SK-N-SH (cell line): ENCODE data around the gene SYNGR4. TPM values are rescaled to one million over a fixed set of nuclear protein-coding genes. Genes with fewer than 3 reads are reported as not detected.
A peak's percentile ranks its signal among the peaks of the same experiment; 100 is the strongest.

Experiments used
- CTCF ChIA-PET: fragments of 300-600, 350-600 bp; formaldehyde crosslinking; extraction: SDS; loops from one replicate; lab custom pipeline; 2021; lab: Yijun Ruan, JAX
- POLR2A ChIA-PET: fragments of 350-600 bp; sonication (Branson Sonifier 250); formaldehyde crosslinking; extraction: SDS; loops from one replicate; lab custom pipeline; 2020; ENCODE audit warnings: antibody characterized with exemption, inconsistent platforms; lab: Yijun Ruan, JAX
- DNase-seq: peaks from one replicate; pipeline ENCODE4 v3.0.0; 2012
- H2AFZ ChIP-seq: fragments of 200-600 bp; sonication (generic); 2 replicates; pipeline ENCODE4 v1.8.1; 2016; ENCODE audit warnings: antibody characterized with exemption, mild to moderate bottlenecking, low read depth
- H3F3A ChIP-seq: fragments of 200-600 bp; sonication (generic); replicated peaks from 2 replicates; pipeline ENCODE3; 2016; ENCODE audit warnings: antibody characterized with exemption, mild to moderate bottlenecking; ENCODE audit not compliant: insufficient read depth
- H3K27ac ChIP-seq, 2 experiments: fragments of 200-500 bp in 1 of 2; fragments of 200-600 bp in 1 of 2; sonication (Bioruptor generic) in 1 of 2; sonication (generic), shearing (Covaris generic) in 1 of 2; 2 replicates each; pipeline versions ENCODE4 v1.5.1 to v1.6.1; 2014 to 2016; ENCODE audit warnings: low read depth in 2 of 2, inconsistent platforms in 1 of 2, low read length in 1 of 2, mild to moderate bottlenecking in 1 of 2, mixed read lengths in 1 of 2
- H3K27me3 ChIP-seq: fragments of 200-600 bp; sonication (generic), shearing (Covaris generic); 2 replicates; pipeline ENCODE4 v1.6.1; 2016; ENCODE audit warnings: mixed run types; ENCODE audit not compliant: insufficient read depth
- H3K36me3 ChIP-seq, 2 experiments: fragments of 200-500 bp in 1 of 2; fragments of 200-600 bp in 1 of 2; sonication (Bioruptor generic) in 1 of 2; sonication (generic) in 1 of 2; replicated peaks in 1 of 2; 2 replicates each; pipeline versions ENCODE3 to v1.5.1; 2014 to 2016; ENCODE audit warnings: low read length in 1 of 2, mild to moderate bottlenecking in 1 of 2; ENCODE audit not compliant: insufficient read depth in 2 of 2, control insufficient read depth in 1 of 2
- H3K4me1 ChIP-seq, 2 experiments: fragments of 200-500 bp in 1 of 2; fragments of 200-600 bp in 1 of 2; sonication (Bioruptor generic) in 1 of 2; sonication (generic), shearing (Covaris generic) in 1 of 2; 2 replicates each; pipeline versions ENCODE4 v1.5.1 to v1.6.1; 2014 to 2016; ENCODE audit warnings: low read depth in 1 of 2, low read length in 1 of 2, mixed run types in 1 of 2; ENCODE audit not compliant: insufficient read depth in 2 of 2, control insufficient read depth in 1 of 2
- H3K4me2 ChIP-seq: fragments of 200-600 bp; sonication (generic), shearing (Covaris generic); 2 replicates; pipeline ENCODE4 v1.6.1; 2017; ENCODE audit warnings: mixed run types
- H3K4me3 ChIP-seq, 2 experiments: fragments of 200-500 bp in 1 of 2; fragments of 200-600 bp in 1 of 2; sonication (Bioruptor generic) in 1 of 2; sonication (generic), shearing (Covaris generic) in 1 of 2; 2 replicates each; pipeline versions ENCODE4 v1.5.1 to v1.8.1; 2014 to 2016; ENCODE audit warnings: low read depth in 2 of 2, inconsistent platforms in 1 of 2, low read length in 1 of 2, mild to moderate bottlenecking in 1 of 2, mixed read lengths in 1 of 2, moderate library complexity in 1 of 2
- H3K79me2 ChIP-seq: fragments of 200-600 bp; sonication (generic); 2 replicates; pipeline ENCODE4 v1.8.1; 2017; ENCODE audit warnings: mild to moderate bottlenecking; ENCODE audit not compliant: insufficient read depth
- H3K9ac ChIP-seq: fragments of 200-600 bp; sonication (generic); 2 replicates; pipeline ENCODE4 v1.6.1; 2017; ENCODE audit warnings: mixed run types
- H3K9me2 ChIP-seq: fragments of 200-600 bp; sonication (generic); 2 replicates; pipeline ENCODE4 v1.6.1; 2017; ENCODE audit warnings: mixed run types
- H3K9me3 ChIP-seq: fragments of 200-600 bp; sonication (generic); 2 replicates; pipeline ENCODE4 v1.6.1; 2017; ENCODE audit warnings: mixed run types, mild to moderate bottlenecking, moderate library complexity
- H4K20me1 ChIP-seq: fragments of 200-600 bp; sonication (generic); 2 replicates; pipeline ENCODE4 v1.6.1; 2017; ENCODE audit warnings: mild to moderate bottlenecking, mixed run types; ENCODE audit not compliant: insufficient read depth
- CHD2 ChIP-seq: fragments of 150-350 bp; IDR thresholded peaks from 2 replicates; pipeline ENCODE4 v1.6.1; 2018; ENCODE audit warnings: low read length; ENCODE audit not compliant: partially characterized antibody
- CTCF ChIP-seq: fragments of 200-600 bp; sonication (generic); IDR thresholded peaks from 2 replicates; pipeline ENCODE4 v1.6.1; 2017; ENCODE audit warnings: antibody characterized with exemption, mild to moderate bottlenecking, moderate library complexity
- ELF1 ChIP-seq: IDR thresholded peaks from 2 replicates; pipeline ENCODE4 v1.4.0; 2012
- FOXJ3 ChIP-seq: sonication (generic); formaldehyde crosslinking; IDR thresholded peaks from 2 replicates; pipeline ENCODE4 v1.5.1; 2020; ENCODE audit warnings: mild to moderate bottlenecking, missing genetic modification reagents
- GABPA ChIP-seq: IDR thresholded peaks from 2 replicates; pipeline ENCODE4 v1.4.0; 2012; ENCODE audit warnings: low read depth, mild to moderate bottlenecking
- GATA2 ChIP-seq: sonication (generic); formaldehyde crosslinking; IDR thresholded peaks from 2 replicates; pipeline ENCODE4 v1.5.0; 2020; ENCODE audit warnings: mild to moderate bottlenecking, missing genetic modification reagents
- MXI1 ChIP-seq: IDR thresholded peaks from 2 replicates; pipeline ENCODE4 v1.6.1; 2012; ENCODE audit warnings: mild to moderate bottlenecking, low read depth, low read length, improper control_type of control experiment
- NFIC ChIP-seq: IDR thresholded peaks from 2 replicates; pipeline ENCODE4 v1.4.0; 2012; ENCODE audit warnings: borderline replicate concordance
- NRF1 ChIP-seq: IDR thresholded peaks from 2 replicates; pipeline ENCODE4 v1.6.1; 2012; ENCODE audit warnings: low read depth, mild to moderate bottlenecking, low read length
- RAD21 ChIP-seq: IDR thresholded peaks from 2 replicates; pipeline ENCODE4 v1.6.1; 2012; ENCODE audit warnings: mild to moderate bottlenecking, low read length
- RFX5 ChIP-seq: IDR thresholded peaks from 2 replicates; pipeline ENCODE4 v1.6.1; 2012; ENCODE audit warnings: mild to moderate bottlenecking, improper control_type of control experiment, low read length
- SMC3 ChIP-seq: IDR thresholded peaks from 2 replicates; pipeline ENCODE4 v1.6.1; 2012; ENCODE audit warnings: low read depth, low read length, improper control_type of control experiment
- TAF1 ChIP-seq: IDR thresholded peaks from 2 replicates; pipeline ENCODE4 v1.6.1; 2012; ENCODE audit warnings: low read depth, mild to moderate bottlenecking, low read length, moderate library complexity, borderline replicate concordance
- TCF12 ChIP-seq: IDR thresholded peaks from 2 replicates; pipeline ENCODE4 v1.4.0; 2012
- USF1 ChIP-seq: IDR thresholded peaks from 2 replicates; pipeline ENCODE4 v1.4.0; 2012; ENCODE audit warnings: low read depth, borderline replicate concordance
- YY1 ChIP-seq: IDR thresholded peaks from 2 replicates; pipeline ENCODE4 v1.4.0; 2012; ENCODE audit warnings: low read depth, mild to moderate bottlenecking
- WGBS: methylation state at CpG from one replicate; pipeline ENCODE4 v1.1.6; 2017; ENCODE audit warnings: low lambda C conversion rate; 5-methylcytosine and 5-hydroxymethylcytosine counted together
- polyA plus RNA-seq, 3 experiments: library from polyadenylated mRNA; depleted of rRNA; stranded (reverse); fragments of >200 nt; gene quantifications; 2 replicates each; pipeline ENCODE4 v1.2.3, GENCODE V29; 2012
- TF ChIP-seq, protein P1 (sequence below): IDR thresholded peaks from 2 replicates; pipeline ENCODE4; 2012
- TF ChIP-seq, protein P2 (sequence below): fragments of 150-350 bp; IDR thresholded peaks from 2 replicates; pipeline ENCODE4 v1.6.1; 2017; ENCODE audit warnings: antibody characterized with exemption, low read length, low read depth, borderline replicate concordance
- TF ChIP-seq, protein P3 (sequence below): IDR thresholded peaks from 2 replicates; pipeline ENCODE4 v1.4.0; 2012; ENCODE audit warnings: low read depth

SYNGR4 gene
- polyA plus RNA-seq, 1 of the 3 experiments (the other 2 are of a cell fraction): 0.08 TPM

DNA sequence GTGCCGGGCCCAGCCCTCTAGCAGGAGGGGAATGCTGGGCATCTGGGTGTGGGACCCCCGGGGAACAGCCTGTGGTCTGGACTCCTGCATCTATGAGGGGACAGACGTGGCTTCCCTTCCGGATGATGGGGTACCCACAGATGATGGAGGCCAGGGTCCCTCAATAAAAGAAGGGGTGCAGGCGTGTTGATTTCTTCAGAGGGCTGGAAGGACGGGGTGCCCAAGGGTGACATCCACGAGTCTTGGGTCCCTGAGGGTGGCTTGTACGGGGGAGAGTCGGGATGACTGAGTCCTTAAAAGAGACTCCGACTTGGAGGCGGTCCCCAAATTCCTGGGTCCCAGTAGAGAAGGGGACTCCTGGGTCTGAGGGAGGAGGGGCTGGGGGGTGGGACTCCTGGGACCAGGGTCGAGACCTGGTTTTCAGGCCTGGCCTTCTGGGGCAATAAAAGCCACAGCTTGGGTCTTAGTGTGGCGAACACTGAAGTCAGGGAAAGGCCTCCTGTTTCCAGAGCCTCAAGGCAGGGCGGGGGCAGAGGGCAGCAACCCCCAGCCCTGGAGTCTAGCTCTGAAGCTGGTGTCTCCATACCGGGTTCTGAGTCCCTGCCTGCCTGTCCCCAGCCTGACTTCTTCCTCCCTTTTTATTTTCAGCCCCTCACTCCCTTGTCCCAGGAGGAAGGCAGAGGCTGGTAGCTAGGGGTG is 28.8 kb downstream of the SYNGR4 start:
- POLR2A ChIA-PET: no interaction called here
- peak overlapping the region; percentile 51 to 68 for H3K4me3 ChIP-seq
- DNase-seq: no peak

DNA sequence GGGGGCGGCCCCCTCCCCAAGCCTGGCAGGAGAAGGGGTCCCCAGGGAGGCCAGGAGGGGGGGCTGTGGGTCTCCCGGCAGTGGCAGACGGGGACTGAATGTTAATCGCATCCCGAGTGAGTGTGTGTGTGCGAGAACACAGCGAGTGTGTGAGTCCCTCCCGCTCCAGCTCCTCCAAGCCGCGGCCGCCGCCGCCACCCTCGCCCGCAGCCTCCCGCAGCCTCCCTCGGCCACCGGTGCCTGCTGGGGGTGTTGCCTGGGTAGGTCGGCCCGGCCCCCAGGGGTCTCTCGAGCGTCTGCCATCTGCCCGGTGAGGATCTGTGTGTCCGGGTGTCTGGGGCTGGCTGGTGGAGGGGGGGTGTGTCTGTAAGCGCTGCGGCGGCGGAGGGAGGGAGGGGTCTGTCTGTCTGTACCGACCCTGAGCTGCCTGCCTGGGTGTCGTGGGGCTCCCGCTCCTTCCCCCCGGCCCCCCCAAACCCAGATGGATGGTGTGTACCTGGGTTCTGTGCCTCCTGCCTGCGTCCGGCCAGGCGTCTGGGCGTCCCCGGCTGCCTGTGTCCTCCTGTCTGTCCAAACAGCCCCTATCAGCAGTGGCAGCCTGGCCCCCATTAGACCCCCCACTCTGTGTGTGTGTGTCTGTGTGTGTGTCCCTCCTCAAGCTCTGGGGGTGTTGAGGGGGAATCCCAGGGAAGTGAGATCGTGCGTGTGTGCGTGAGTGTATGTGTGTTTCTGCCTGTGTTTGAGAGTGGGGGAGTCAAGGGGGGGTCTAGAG is 29.6 kb downstream of the SYNGR4 start, which contains the start of gene GRIN2D:
Gene GRIN2D, plus strand, starts transcription at position 110 of the 772 bp plus-strand sequence. CDS start 4,725 bp downstream, outside the sequence.
- peaks cover 4 to 6% of the 10 kb centered on the region in 2 experiments for H3K36me3 ChIP-seq
- TF ChIP-seq, protein P1, sequence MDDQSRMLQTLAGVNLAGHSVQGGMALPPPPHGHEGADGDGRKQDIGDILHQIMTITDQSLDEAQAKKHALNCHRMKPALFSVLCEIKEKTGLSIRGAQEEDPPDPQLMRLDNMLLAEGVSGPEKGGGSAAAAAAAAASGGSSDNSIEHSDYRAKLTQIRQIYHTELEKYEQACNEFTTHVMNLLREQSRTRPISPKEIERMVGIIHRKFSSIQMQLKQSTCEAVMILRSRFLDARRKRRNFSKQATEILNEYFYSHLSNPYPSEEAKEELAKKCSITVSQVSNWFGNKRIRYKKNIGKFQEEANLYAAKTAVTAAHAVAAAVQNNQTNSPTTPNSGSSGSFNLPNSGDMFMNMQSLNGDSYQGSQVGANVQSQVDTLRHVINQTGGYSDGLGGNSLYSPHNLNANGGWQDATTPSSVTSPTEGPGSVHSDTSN: 0 out of 2 replicates have a peak, but pooled peaks have one; percentile 4
- TF ChIP-seq CTCF: peak; percentile 37
- TF ChIP-seq USF1: no peak
- TF ChIP-seq RFX5: no peak
- TF ChIP-seq SMC3: 0 out of 2 replicates have a peak, but pooled peaks have one; percentile 3
- TF ChIP-seq NFIC: no peak
- TF ChIP-seq RAD21: peak; percentile 14
- no peak for TF ChIP-seq TCF12
- peak within 1 kb of the TSS in 1 of 2 experiments; percentile 61; a peak in 3 of 4 replicates for H3K27ac ChIP-seq
- peak within 1 kb of the TSS; percentile 93 for H3K4me2 ChIP-seq
- no peaks in the 10 kb centered on the region for H3K9me3 ChIP-seq
- peak within 1 kb of the TSS; percentile 68; the same call in 1 of the 2 replicates for H2AFZ ChIP-seq
- peak within 1 kb of the TSS; percentile 59 for H3K9ac ChIP-seq
- POLR2A ChIA-PET: no interaction called here
- peak within 1 kb of the TSS; percentile 51 to 68 for H3K4me3 ChIP-seq
- CTCF ChIA-PET: interaction anchor here (0.6 to 1.4 kb wide), 15 partner anchors 9 to 190 kb away, joined by 3 to 5 read pairs (median 4); partner anchors contain the start of genes SYNGR4 and TMEM143
- no peaks in the 10 kb centered on the region for H3K27me3 ChIP-seq
- peak; percentile 78 for DNase-seq
- no peaks in the 10 kb centered on the region for H3K9me2 ChIP-seq
- H4K20me1 ChIP-seq: no peaks in the 10 kb centered on the region
- H3K79me2 ChIP-seq: peaks cover 24% of the 10 kb centered on the region
- H3K4me1 ChIP-seq: peaks cover 4 to 50% of the 10 kb centered on the region in 2 experiments; a peak in 3 of 4 replicates
- 2% methylated on average over 12 of the region's 40 CpGs for WGBS
- peaks cover 18% of the 10 kb centered on the region for H3F3A ChIP-seq

More for the DNA sequence above, 28.8 kb downstream of the SYNGR4 start:
- Histone ChIP-seq H3K4me2 (peak overlapping the region; percentile 93), H2AFZ (peak overlapping the region; percentile 68; the same call in 1 of the 2 replicates), H3K79me2 (peaks cover 31% of the 10 kb centered on the region), H3K9ac (peak overlapping the region; percentile 59), H3K9me3 (no peaks in the 10 kb centered on the region), H3K27ac (peak overlapping the region in 1 of 2 experiments; percentile 61; a peak in 2 of 4 replicates), H4K20me1 (no peaks in the 10 kb centered on the region), H3K27me3 (no peaks in the 10 kb centered on the region), H3K4me1 (peaks cover 4 to 49% of the 10 kb centered on the region in 2 experiments; a peak in 3 of 4 replicates), H3K36me3 (peaks cover 6 to 13% of the 10 kb centered on the region in 2 experiments), H3F3A (peaks cover 17% of the 10 kb centered on the region), H3K9me2 (no peaks in the 10 kb centered on the region)
- CTCF ChIA-PET: interaction anchor here (0.6 to 1.4 kb wide), 15 partner anchors 8 to 596 kb away, joined by 3 to 5 read pairs (median 4); partner anchors contain the start of genes SYNGR4 and TMEM143
- 89% methylated on average over 15 of the region's 15 CpGs for WGBS
- TF ChIP-seq, protein P2, sequence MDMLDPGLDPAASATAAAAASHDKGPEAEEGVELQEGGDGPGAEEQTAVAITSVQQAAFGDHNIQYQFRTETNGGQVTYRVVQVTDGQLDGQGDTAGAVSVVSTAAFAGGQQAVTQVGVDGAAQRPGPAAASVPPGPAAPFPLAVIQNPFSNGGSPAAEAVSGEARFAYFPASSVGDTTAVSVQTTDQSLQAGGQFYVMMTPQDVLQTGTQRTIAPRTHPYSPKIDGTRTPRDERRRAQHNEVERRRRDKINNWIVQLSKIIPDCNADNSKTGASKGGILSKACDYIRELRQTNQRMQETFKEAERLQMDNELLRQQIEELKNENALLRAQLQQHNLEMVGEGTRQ: no peak
- no peak for TF ChIP-seq TAF1
- no peak for TF ChIP-seq GABPA
- TF ChIP-seq YY1: no peak
- TF ChIP-seq, protein P3, sequence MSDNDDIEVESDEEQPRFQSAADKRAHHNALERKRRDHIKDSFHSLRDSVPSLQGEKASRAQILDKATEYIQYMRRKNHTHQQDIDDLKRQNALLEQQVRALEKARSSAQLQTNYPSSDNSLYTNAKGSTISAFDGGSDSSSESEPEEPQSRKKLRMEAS: no peak
- no peak for TF ChIP-seq ELF1
- TF ChIP-seq SMC3: no peak
- no peak for TF ChIP-seq CHD2
- TF ChIP-seq NRF1: no peak
- TF ChIP-seq FOXJ3 (CRISPR knock-in tag): no peak
- TF ChIP-seq MXI1: no peak
- TF ChIP-seq GATA2 (CRISPR knock-in tag): no peak
